SJSA1 (cell line): ENCODE measurements around the gene UNC13B. TPM values are rescaled to one million over a fixed set of nuclear protein-coding genes. Genes with fewer than 3 reads are reported as not detected.

Experiments
- total RNA-seq: library from RNA; depleted of rRNA; stranded (reverse); fragments of >200 nt; shearing (Covaris generic); gene quantifications from 2 replicates; pipeline ENCODE4 v1.2.3, GENCODE V29; 2014; rRNA removed

The UNC13B gene
- total RNA-seq, 1 experiment from 2014 or later, result 1.6 TPM

Other genes starting within 250 kb of the UNC13B start
- gene PHF24, start 203.7 kb upstream of the UNC13B start, total RNA-seq, result not detected in 2 replicates
- 2.8 and 6.3 TPM in 2 replicates for gene DNAJB5, start 172.3 kb upstream of the UNC13B start, total RNA-seq
- gene VCP, start 89.4 kb upstream of the UNC13B start, total RNA-seq, result 206 and 209 TPM in 2 replicates
- 22.8 and 26.1 TPM in 2 replicates for gene FANCG, start 82.1 kb upstream of the UNC13B start, total RNA-seq
- 7.1 and 10.6 TPM in 2 replicates for gene PIGO, start 65.4 kb upstream of the UNC13B start, total RNA-seq
- gene STOML2, start 58.9 kb upstream of the UNC13B start, total RNA-seq, result 73.3 and 75.4 TPM in 2 replicates
- 3.1 and 5.7 TPM in 2 replicates for gene ATOSB, start 46.1 kb upstream of the UNC13B start, total RNA-seq